ENCODE results near the gene INSL3.

Gene INSL3

DNA sequence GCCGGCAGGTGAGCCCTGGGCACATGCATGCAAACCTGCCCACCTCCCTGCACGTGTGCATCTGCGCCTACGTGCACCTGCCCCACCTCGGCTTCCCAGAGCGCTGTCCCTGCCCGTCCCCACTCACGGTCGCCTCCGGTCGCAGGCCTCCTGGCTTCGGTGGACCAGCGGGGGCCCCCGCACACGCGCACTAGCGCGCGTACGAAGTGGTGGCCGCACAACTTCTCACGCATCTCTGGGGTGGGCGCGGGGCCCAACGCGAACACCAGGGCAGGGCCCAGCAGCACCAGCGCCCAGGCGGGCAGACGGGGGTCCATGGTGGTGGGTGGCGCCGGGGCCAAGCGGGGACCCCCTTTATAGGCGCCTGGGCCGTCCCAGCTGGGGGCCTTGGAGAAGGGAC lies at the start of gene INSL3:
INSL3 (minus strand) TSS at position 330 of the 400 bp plus-strand sequence; CDS start at position 317, 13 bp downstream.
- DNase-seq, result no peak

GRCh38 chr19:17869114-17869608 lies 47.8 kb upstream of the INSL3 start:
- DNase-seq, result no peak

DNA sequence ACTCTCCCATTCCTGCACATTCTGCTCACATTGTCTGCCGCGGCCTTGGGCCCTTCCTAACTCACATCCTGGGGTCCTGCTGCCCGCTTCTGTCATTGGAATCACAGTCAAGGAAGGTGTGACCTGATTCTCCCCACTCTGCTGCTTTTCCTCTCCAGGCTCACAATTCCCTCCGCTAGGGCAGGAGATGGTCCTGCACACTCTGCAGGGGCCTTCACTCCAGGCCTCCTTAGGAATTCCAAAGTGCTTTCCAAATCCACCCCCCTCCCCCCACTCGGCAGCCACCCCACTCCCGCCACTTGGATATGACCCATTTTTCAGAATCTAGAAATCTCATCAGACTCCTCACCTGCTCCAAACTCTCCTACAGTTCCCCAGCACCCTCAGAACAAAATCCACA lies 47.4 kb upstream of the INSL3 start:
- DNase-seq, result no peak

DNA sequence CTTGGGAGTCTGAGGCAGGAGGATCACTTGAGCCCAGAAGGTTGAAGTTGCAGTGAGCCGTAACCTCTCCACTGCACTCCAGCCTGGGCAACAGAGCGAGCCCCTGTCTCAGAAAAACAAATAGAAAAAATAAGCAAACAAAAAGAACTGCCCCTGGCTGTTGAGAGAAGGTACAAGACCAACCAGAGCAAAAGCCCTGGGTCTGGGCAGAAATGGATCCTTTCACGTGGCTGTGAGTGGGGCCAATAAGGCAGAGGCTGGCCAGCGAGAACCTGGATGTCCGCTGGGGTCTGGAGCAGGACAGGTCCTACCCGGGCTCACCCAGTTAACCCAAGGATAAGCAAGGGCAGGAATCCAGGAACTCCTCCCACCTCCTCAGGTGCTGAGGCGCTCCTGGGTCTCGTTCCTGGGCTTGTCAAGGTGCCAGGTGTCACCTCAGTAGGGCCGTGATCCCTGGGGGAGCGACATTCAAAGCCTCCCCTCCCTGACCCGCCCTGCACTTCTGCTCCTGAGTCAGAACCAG lies 45.7 kb upstream of the INSL3 start:
- DNase-seq, result no peak

GRCh38 chr19:17866312-17866963 lies 45.1 kb upstream of the INSL3 start:
- no peak for DNase-seq

GRCh38 chr19:17865364-17866311 lies 44.3 kb upstream of the INSL3 start:
- DNase-seq, result peak; percentile 36

DNA sequence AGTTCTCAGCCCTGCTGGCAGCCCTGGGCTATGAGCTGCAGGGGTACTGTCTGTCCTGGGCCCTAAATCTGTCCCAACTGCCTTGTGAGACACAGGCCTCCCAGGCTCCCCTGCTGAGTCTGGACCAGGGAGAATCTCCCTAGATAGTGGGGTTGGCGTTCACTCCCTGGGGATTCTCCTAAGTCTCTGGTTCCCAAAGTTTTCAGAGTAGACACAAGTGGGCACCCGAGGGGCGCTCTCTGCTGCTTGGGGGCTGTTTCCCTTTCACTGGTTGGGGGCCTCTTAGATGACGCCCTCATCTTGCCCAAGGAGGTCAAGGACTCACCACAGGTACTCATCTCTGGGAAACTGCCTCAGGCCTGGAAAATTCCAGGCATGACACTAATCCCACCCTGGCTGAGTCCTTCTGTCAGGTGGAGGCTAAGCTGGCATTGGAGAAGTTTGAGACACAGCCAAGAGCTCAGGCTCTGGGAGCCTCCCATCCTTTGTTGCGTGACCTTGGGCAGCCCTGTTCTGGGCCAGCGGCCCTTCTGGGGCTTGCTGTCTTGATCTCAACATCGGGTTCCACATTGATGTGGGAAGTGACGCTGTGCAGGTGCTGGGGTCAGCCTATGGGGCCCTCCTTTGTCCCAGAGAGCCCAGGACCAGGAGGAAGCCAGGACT lies 42.3 kb upstream of the INSL3 start:
- no peak for DNase-seq

- DNase-seq, result no peak
These were observed 41.6 kb upstream of the INSL3 start for GRCh38 chr19:17862711-17863519.

- DNase-seq, result no peak
These were observed 40.5 kb upstream of the INSL3 start for GRCh38 chr19:17861542-17862402.

DNA sequence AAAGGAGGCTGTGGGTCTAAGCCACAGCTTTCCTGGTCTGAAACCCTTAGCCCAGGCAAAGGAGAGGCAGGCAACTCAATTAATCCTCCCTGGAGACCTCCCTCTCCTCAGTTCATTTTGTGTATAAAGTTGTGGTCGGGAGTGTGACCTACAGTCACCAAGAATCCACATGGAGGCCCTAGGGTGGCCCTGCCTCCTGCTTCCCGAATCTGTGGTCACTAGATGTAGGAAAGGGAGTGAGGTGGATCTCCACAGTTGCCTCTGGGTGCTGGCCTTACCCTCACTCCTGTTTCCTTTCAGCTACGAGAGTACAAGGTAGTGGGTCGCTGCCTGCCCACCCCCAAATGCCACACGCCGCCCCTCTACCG lies 39.7 kb upstream of the INSL3 start:
- DNase-seq, result no peak

GRCh38 chr19:17860331-17860992 lies 39.1 kb upstream of the INSL3 start:
- no peak for DNase-seq

DNA sequence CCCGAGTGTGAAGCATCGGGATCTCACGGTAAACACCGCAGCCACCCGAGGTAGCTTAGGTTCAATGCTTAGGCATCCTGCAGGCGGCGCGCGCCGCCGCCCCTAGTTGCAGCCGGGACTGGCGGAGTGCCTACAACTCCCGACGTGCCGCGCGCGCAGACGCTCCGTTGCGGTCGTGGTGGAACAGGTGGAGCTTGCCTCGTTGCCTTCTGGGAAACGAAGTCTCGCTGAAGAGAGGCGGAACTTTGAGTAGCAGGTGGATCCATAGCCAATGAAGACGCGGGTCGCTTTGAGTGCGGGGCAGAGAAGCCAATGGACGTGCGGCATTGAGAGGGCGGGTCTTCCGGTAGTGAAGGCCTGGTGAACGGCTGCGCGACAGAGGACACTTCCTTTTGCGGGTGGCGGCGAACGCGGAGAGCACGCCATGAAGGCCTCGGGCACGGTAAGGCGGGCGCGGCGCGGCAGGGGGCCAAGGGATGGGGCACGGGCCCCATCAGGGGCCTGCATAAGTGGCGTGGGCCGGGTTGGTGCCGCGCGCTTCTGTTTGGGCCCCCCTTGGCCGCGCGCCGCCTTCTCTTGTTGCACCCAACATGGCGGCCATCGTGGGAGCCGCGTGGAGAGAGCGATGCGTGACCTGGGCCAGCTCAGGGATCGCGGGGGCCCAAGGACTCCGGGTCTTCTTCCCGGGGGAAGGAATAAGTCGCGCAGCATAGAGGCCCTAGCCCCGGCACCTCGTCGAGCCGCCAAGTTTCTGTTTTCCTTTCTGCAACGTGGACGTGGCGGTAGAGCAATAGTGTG lies 38.4 kb upstream of the INSL3 start, which contains the start of gene RPL18A:
RPL18A (plus strand) TSS at position 378 of the 798 bp plus-strand sequence; CDS start at position 425, 47 bp downstream.
- peak; percentile 100 for DNase-seq

- peak; percentile 67 for DNase-seq
These were observed 34.2 kb upstream of the INSL3 start for GRCh38 chr19:17855280-17856152.

GRCh38 chr19:17854061-17854460 lies 32.7 kb upstream of the INSL3 start:
- DNase-seq, result no peak

GRCh38 chr19:17848595-17849292 lies 27.4 kb upstream of the INSL3 start:
- peak; percentile 43 for DNase-seq

DNA sequence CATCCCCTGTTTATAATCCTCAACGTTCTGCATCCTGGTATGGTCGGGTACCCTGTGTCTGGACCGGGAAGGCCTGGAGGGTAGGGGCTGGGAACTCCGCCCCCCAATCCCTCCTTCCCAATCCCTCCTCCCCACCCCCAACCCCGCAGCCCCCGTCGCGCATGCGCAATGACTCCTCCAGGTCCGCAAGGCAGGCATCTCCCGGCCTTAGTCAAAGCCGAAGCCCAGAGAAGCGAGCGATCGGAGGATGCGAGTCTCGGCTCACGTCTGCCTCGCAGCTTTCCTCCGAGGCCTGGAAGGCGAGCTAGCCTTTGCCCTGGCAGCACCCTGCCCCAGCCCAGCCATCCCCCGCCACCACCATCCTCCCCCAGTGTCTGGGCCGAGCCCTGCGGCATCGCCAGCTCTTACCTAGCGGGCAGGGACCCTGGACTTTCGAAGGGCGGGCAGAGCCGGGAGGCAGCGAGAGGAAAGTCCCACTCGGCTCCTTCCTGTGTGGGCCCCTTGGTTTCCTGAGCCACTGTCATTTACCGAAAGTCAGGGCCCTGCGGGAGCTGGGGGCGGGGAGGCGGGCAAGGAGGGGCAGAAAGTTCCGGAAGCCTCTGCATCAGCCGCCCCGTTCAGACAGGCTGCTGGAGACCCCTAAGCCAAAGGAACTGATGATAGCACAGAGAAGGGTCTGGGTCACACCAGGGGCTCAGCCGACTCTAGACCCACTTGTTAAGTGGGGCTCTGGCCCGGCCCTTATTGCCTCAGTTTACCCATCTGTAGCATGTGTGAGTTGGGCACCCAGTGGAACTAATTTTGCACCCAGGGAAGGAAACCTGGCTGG lies 26.4 kb upstream of the INSL3 start, which contains the start of gene JAK3:
JAK3 (minus strand) TSS at position 445 of the 829 bp plus-strand sequence. CDS start 3,565 bp downstream, outside the sequence.
- no peak for DNase-seq

DNA sequence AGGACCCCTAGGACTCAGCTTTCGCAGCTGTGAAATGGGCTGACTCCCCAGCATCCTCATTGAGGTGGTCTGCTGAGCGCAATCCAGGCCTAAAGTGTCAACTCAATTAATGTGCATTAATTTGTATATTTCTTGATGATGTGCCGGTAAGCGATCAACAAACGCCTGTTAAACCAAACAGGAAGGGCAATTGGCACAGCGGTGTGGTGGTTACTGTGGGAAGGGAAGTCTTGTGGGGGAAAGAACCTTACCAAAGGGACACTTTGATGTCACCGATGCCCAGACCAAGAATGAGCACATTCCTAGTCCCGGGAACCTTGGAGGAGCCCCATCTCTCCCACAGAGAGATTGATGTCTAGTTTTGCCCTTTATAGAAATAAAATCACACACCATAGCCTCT lies 24.8 kb upstream of the INSL3 start:
- DNase-seq, result no peak

All from MV-4-11 (cell line).